GM12875 (cell line): ENCODE measurements around the gene FOXN3.

Experiments used
- H3K4me3 ChIP-seq: one replicate; pipeline ENCODE4 v1.5.1; 2011; ENCODE audit warnings: low read depth, low read length, control low read depth
- CTCF ChIP-seq: IDR thresholded peaks from 2 replicates; pipeline ENCODE4 v1.5.1; 2011; ENCODE audit warnings: low read depth, mild to moderate bottlenecking, control low read depth, inconsistent platforms, low read length, moderate library complexity, borderline replicate concordance; ENCODE audit not compliant: insufficient read depth

The FOXN3 gene

GRCh38 chr14:89444516-89445125 lies 27.6 kb upstream of the FOXN3 start:
- no peak overlapping the region for H3K4me3 ChIP-seq
- no peak for TF ChIP-seq CTCF

DNA sequence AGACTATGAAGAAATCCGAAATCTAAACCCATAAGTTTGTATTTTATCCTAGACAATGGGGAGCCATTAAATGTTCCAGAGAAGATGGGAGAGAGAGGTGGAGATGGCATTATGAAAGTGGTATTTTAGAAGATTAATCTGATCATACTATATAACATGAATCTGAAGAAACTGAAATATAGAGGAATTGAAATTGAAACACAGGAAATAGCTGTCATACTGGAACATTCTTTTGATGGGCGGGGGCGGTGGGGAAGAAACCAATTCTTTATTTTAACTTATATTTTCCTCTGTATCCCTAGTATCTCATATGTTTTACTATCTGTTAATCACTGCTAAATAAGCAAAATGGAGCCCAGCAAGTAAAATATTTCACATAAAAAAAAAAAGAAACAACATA lies 27.0 kb upstream of the FOXN3 start:
- no peak for TF ChIP-seq CTCF
- H3K4me3 ChIP-seq, result no peak overlapping the region

DNA sequence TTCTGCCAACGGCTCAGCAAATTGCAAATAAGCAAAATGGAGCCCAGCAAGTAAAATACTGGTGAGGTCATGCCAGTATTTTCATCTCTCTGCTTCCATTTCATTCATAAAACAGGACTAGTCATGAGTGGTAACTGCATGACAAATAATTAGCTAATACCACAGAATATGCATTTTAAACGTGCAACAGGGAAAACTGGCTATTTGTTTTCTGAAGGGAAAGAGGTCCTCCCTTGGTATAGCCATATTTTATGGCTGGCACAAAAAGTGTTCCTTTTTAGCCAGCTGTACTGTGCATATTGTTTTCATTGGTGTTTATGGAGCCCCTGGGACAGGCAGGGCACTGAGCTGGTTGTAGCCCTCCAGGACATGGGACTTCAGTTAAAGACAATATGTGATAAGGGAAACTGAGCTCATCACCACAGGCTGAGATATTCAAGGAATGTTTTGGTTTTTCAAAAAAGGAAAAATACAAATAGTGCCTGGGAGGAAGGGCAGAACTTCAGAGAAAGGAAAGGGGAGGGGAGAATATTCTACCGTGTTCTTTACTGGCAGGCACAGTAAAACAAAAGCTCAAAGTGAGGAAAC lies 26.1 kb upstream of the FOXN3 start:
- no peak overlapping the region for H3K4me3 ChIP-seq
- no peak for TF ChIP-seq CTCF

DNA sequence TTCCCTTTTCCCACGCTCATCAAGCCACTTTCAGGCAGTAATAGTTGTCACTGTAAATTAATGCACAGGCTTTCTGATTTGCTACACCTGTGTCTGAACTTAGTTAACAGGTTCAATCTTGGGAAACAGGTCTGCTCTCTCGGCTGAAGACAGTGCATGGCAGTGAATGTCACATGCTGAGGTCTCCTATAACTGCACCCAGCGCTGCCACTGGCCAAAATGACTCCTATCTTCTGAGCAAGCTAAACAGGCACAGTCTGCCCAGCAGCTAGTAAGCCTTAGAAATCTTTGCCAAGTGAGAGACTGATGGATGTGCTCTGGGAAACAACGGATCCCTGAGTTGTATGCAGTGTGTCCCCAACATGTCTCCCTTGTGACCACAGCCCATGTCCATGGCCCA lies 25.2 kb upstream of the FOXN3 start:
- TF ChIP-seq CTCF, result no peak
- no peak overlapping the region for H3K4me3 ChIP-seq

- TF ChIP-seq CTCF, result no peak
- no peak overlapping the region for H3K4me3 ChIP-seq
Observed at GRCh38 chr14:89440986-89441909, 24.2 kb upstream of the FOXN3 start.

GRCh38 chr14:89435892-89436656 lies 19.0 kb upstream of the FOXN3 start:
- H3K4me3 ChIP-seq, result no peak overlapping the region
- TF ChIP-seq CTCF, result no peak
